Neural cell (in vitro differentiated cells): ENCODE measurements around the gene USF1. TPM values are rescaled to one million over a fixed set of nuclear protein-coding genes. Genes with fewer than 3 reads are reported as not detected.
"Not testable (repeated sequence)": the region's sequence is repeated elsewhere in the genome, so short reads cannot be mapped to it uniquely, and the experiment has no call there.

ENCODE experiments used
- H2AFZ ChIP-seq: fragments of 200-600, 300-800 bp; sonication (generic), shearing (Covaris generic); 2 replicates; pipeline ENCODE4 v1.6.0; 2014; ENCODE audit warnings: low read depth, mild to moderate bottlenecking, antibody characterized with exemption, low read length, moderate library complexity
- H3F3A ChIP-seq: fragments of 200-600 bp; shearing (Covaris generic); 2 replicates; pipeline ENCODE4 v1.6.1; 2016; ENCODE audit warnings: mild to moderate bottlenecking, moderate library complexity, mixed read lengths, antibody characterized with exemption, low read length; ENCODE audit not compliant: insufficient read depth, poor library complexity, severe bottlenecking
- H3K27ac ChIP-seq: fragments of 200-600, 300-800 bp; sonication (generic), shearing (Covaris generic); 2 replicates; pipeline ENCODE4 v1.5.1; 2014; ENCODE audit warnings: mild to moderate bottlenecking, low read length, moderate library complexity
- H3K27me3 ChIP-seq: fragments of 300-800, 200-600 bp; sonication (generic), shearing (Covaris generic); 2 replicates; pipeline ENCODE4 v1.6.0; 2014; ENCODE audit warnings: mild to moderate bottlenecking, low read depth, low read length, moderate library complexity; ENCODE audit not compliant: insufficient read depth
- H3K36me3 ChIP-seq: fragments of 300-800, 200-600 bp; sonication (generic), shearing (Covaris generic); 2 replicates; pipeline ENCODE4 v1.5.1; 2014; ENCODE audit warnings: mild to moderate bottlenecking, antibody characterized with exemption, low read length, moderate library complexity; ENCODE audit not compliant: insufficient read depth
- H3K4me2 ChIP-seq: fragments of 300-800, 200-600 bp; sonication (generic), shearing (Covaris generic); 2 replicates; pipeline ENCODE4 v1.6.0; 2014; ENCODE audit warnings: mild to moderate bottlenecking, low read length
- H3K4me3 ChIP-seq: fragments of 300-800, 200-600 bp; sonication (generic), shearing (Covaris generic); 2 replicates; pipeline ENCODE4 v1.5.1; 2014; ENCODE audit warnings: mild to moderate bottlenecking, low read length, moderate library complexity
- H3K79me2 ChIP-seq: fragments of 200-600 bp; shearing (Covaris generic); replicated peaks from 2 replicates; pipeline ENCODE4 v1.6.0; 2014; ENCODE audit warnings: mild to moderate bottlenecking, low read length, moderate library complexity; ENCODE audit not compliant: insufficient read depth
- H3K9ac ChIP-seq: fragments of 300-800, 200-600 bp; sonication (generic), shearing (Covaris generic); 2 replicates; pipeline ENCODE4 v1.6.1; 2016; ENCODE audit warnings: mild to moderate bottlenecking, low read length, mixed read lengths
- H3K9me2 ChIP-seq: fragments of 200-600 bp; shearing (Covaris generic); 2 replicates; pipeline ENCODE4 v1.6.1; 2016; ENCODE audit warnings: mild to moderate bottlenecking, low read length, mixed read lengths; ENCODE audit not compliant: insufficient read depth
- H3K9me3 ChIP-seq: fragments of 200-600, 300-800 bp; sonication (generic), shearing (Covaris generic); 2 replicates; pipeline ENCODE4 v1.6.1; 2016; ENCODE audit warnings: mild to moderate bottlenecking, mixed run types, low read length, moderate library complexity, mixed read lengths
- H4K20me1 ChIP-seq: fragments of 200-600 bp; shearing (Covaris generic); 2 replicates; pipeline ENCODE4 v1.6.1; 2016; ENCODE audit warnings: mild to moderate bottlenecking, mixed run types; ENCODE audit not compliant: insufficient read depth
- EZH2 ChIP-seq: fragments of 200-600, 300-800 bp; shearing (Covaris generic), sonication (generic); IDR thresholded peaks from 2 replicates; pipeline ENCODE4 v1.6.1; 2014; ENCODE audit warnings: antibody characterized with exemption, low read length, borderline replicate concordance, mild to moderate bottlenecking; ENCODE audit not compliant: insufficient read depth, poor library complexity, severe bottlenecking
- MXI1 ChIP-seq: fragments of 450-650 bp; conservative IDR thresholded peaks from 2 replicates; pipeline ENCODE4 v1.6.1; 2014; ENCODE audit warnings: antibody characterized with exemption, mild to moderate bottlenecking; ENCODE audit not compliant: poor library complexity, severe bottlenecking
- RAD21 ChIP-seq: fragments of 450-650 bp; conservative IDR thresholded peaks from 2 replicates; pipeline ENCODE4 v1.6.1; 2014; ENCODE audit warnings: antibody characterized with exemption, mild to moderate bottlenecking, moderate library complexity
- SMC3 ChIP-seq: fragments of 450-650 bp; conservative IDR thresholded peaks from 2 replicates; pipeline ENCODE4 v1.6.1; 2014; ENCODE audit warnings: antibody characterized with exemption, mild to moderate bottlenecking, moderate library complexity; ENCODE audit not compliant: poor library complexity
- TAF1 ChIP-seq: IDR thresholded peaks from 2 replicates; pipeline ENCODE4 v1.6.1; 2012; ENCODE audit warnings: low read depth
- polyA plus RNA-seq: library from polyadenylated mRNA; depleted of rRNA; stranded (reverse); fragments of >200 nt; gene quantifications from 2 replicates; pipeline ENCODE4 v1.2.3, GENCODE V29; 2014
- TF ChIP-seq, protein P1 (sequence below): IDR thresholded peaks from 2 replicates; pipeline ENCODE4 v1.6.1; 2012; ENCODE audit warnings: borderline replicate concordance
- TF ChIP-seq, protein P2 (sequence below): fragments of 450-650 bp; IDR thresholded peaks from 2 replicates; pipeline ENCODE4 v1.5.1; 2014; ENCODE audit warnings: antibody characterized with exemption, mild to moderate bottlenecking, moderate library complexity; ENCODE audit not compliant: poor library complexity, severe bottlenecking

The USF1 gene
- polyA plus RNA-seq, 1 donor from 2014 or later, result 366 TPM

GRCh38 chr1:161017756-161018630 is 27.8 kb downstream of the USF1 start:
- no peaks in the 10 kb centered on the region for H3K79me2 ChIP-seq
- H3K9me2 ChIP-seq, result no peaks in the 10 kb centered on the region
- peaks cover 28% of the 10 kb centered on the region for H3K27me3 ChIP-seq

GRCh38 chr1:161017181-161017580 is 28.6 kb downstream of the USF1 start:
- H3K9me3 ChIP-seq, H3K36me3 ChIP-seq, H3K9me2 ChIP-seq, H4K20me1 ChIP-seq, H3K79me2 ChIP-seq, H3F3A ChIP-seq, H2AFZ ChIP-seq, H3K4me2 ChIP-seq, H3K27ac ChIP-seq, H3K9ac ChIP-seq, H3K4me3 ChIP-seq: not testable (repeated sequence)
- peaks cover 26% of the 10 kb centered on the region for H3K27me3 ChIP-seq

More at GRCh38 chr1:161017756-161018630, 27.8 kb downstream of the USF1 start:
- Histone ChIP-seq H3F3A (no peaks in the 10 kb centered on the region), H3K36me3 (no peaks in the 10 kb centered on the region), H3K4me3 (no peak overlapping the region), H3K9me3 (no peaks in the 10 kb centered on the region), H3K27ac (no peak overlapping the region), H2AFZ (no peak overlapping the region), H4K20me1 (no peaks in the 10 kb centered on the region), H3K4me2 (no peak overlapping the region), H3K9ac (no peak overlapping the region)
- TF ChIP-seq RAD21 (no peak), MXI1 (no peak)

GRCh38 chr1:161016683-161017082 is 29.1 kb downstream of the USF1 start:
- not testable (repeated sequence) for H3K9me2 ChIP-seq, H3K36me3 ChIP-seq, H4K20me1 ChIP-seq, H3K9me3 ChIP-seq, H2AFZ ChIP-seq, H3K27ac ChIP-seq, H3K9ac ChIP-seq, H3K79me2 ChIP-seq, H3F3A ChIP-seq, H3K4me3 ChIP-seq, H3K4me2 ChIP-seq
- H3K27me3 ChIP-seq, result peaks cover 21% of the 10 kb centered on the region

DNA sequence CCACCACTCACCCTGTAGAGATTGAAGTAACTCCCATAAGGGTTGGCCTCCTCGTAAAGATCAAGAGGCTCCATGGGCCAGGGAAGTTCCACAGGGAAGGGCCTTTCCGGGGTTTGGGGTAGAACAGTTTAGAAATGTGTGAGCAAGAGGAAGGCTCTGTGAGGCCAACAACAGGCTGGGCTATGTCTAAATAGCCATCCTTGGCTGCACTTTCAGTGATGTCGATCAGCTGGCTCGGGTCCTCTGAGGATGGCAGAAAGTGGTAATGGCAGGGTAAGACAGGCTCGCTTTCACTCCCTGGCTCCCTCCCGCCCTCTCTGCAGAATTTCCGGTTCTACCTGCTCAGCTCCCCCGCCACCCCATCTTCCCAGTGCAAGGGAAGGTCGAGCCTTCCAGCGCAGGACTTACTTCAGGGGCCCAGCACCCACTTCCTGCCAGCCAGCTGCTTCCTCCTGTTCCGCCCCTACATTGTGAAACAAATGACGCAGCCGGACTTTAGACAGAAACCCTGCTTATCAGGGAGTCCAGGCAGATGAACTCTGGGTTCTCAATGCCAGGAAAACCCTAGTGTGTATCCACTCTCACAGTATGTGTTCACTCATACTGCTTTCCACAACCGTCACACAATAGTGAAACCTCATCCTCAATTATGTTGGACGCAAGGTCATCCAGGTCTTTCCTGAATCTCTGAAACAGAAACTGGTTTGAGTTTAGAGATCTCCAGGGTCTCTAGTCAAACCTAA is 32.1 kb downstream of the USF1 start:
- Histone ChIP-seq H3K79me2 (no peaks in the 10 kb centered on the region), H3K4me2 (no peak overlapping the region), H3K36me3 (no peaks in the 10 kb centered on the region), H3K9me2 (no peaks in the 10 kb centered on the region), H3K27me3 (no peaks in the 10 kb centered on the region), H3K27ac (no peak overlapping the region), H3F3A (no peaks in the 10 kb centered on the region), H4K20me1 (no peaks in the 10 kb centered on the region), H3K9ac (no peak overlapping the region), H2AFZ (no peak overlapping the region), H3K9me3 (no peaks in the 10 kb centered on the region), H3K4me3 (no peak overlapping the region)
- TF ChIP-seq EZH2 (no peak), SMC3 (no peak), RAD21 (no peak), TAF1 (no peak)
- TF ChIP-seq, protein P1, sequence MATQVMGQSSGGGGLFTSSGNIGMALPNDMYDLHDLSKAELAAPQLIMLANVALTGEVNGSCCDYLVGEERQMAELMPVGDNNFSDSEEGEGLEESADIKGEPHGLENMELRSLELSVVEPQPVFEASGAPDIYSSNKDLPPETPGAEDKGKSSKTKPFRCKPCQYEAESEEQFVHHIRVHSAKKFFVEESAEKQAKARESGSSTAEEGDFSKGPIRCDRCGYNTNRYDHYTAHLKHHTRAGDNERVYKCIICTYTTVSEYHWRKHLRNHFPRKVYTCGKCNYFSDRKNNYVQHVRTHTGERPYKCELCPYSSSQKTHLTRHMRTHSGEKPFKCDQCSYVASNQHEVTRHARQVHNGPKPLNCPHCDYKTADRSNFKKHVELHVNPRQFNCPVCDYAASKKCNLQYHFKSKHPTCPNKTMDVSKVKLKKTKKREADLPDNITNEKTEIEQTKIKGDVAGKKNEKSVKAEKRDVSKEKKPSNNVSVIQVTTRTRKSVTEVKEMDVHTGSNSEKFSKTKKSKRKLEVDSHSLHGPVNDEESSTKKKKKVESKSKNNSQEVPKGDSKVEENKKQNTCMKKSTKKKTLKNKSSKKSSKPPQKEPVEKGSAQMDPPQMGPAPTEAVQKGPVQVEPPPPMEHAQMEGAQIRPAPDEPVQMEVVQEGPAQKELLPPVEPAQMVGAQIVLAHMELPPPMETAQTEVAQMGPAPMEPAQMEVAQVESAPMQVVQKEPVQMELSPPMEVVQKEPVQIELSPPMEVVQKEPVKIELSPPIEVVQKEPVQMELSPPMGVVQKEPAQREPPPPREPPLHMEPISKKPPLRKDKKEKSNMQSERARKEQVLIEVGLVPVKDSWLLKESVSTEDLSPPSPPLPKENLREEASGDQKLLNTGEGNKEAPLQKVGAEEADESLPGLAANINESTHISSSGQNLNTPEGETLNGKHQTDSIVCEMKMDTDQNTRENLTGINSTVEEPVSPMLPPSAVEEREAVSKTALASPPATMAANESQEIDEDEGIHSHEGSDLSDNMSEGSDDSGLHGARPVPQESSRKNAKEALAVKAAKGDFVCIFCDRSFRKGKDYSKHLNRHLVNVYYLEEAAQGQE, result no peak
- TF ChIP-seq, protein P2, sequence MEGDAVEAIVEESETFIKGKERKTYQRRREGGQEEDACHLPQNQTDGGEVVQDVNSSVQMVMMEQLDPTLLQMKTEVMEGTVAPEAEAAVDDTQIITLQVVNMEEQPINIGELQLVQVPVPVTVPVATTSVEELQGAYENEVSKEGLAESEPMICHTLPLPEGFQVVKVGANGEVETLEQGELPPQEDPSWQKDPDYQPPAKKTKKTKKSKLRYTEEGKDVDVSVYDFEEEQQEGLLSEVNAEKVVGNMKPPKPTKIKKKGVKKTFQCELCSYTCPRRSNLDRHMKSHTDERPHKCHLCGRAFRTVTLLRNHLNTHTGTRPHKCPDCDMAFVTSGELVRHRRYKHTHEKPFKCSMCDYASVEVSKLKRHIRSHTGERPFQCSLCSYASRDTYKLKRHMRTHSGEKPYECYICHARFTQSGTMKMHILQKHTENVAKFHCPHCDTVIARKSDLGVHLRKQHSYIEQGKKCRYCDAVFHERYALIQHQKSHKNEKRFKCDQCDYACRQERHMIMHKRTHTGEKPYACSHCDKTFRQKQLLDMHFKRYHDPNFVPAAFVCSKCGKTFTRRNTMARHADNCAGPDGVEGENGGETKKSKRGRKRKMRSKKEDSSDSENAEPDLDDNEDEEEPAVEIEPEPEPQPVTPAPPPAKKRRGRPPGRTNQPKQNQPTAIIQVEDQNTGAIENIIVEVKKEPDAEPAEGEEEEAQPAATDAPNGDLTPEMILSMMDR, result no peak
